Measurements from ENCODE around the gene FRAS1.
"Not testable (repeated sequence)": the region's sequence is repeated elsewhere in the genome, so short reads cannot be mapped to it uniquely, and the experiment has no call there.

FRAS1 gene

DNA sequence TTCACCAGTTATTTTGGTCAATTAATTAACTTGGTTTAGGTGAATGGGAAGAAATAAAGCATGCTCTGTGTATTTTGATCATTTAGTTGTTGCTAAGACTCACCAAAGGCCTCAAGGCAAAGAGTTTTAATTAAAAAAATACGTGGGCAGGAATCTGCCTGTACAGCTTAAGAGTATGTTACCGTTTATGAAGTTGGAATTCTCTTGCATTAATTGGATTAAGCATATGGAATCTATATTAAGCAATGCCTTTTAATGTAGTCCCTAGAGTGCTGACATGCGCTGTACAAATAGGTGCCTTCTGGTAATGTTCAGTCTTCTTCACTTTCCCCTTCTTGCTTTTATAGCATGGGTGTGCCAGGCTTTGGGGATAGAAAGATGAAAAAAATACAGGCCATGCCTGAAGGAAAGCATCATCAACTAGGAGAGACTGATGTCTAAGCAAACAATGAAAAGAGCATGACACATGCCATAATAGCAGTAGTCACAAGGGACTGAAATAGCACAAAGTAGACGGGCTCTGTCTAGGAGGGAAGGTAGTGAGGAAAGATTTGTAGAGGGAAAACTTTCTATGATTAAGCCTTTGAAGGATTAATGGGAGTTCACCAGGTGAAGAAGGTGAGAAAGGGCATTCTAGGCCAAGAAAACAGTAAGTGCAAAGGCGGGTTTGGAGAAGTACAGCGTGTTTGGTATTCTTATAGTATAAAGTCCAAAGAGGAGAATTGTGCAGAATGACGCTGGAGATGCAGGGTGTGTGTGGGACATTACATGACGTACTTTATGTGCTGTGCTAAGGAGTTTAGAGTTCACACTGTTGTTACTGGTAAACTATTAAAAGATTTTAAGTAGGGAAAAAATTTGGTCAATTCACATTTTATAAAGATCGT is 268.4 kb downstream of the FRAS1 start:
- TF ChIP-seq, protein P1, sequence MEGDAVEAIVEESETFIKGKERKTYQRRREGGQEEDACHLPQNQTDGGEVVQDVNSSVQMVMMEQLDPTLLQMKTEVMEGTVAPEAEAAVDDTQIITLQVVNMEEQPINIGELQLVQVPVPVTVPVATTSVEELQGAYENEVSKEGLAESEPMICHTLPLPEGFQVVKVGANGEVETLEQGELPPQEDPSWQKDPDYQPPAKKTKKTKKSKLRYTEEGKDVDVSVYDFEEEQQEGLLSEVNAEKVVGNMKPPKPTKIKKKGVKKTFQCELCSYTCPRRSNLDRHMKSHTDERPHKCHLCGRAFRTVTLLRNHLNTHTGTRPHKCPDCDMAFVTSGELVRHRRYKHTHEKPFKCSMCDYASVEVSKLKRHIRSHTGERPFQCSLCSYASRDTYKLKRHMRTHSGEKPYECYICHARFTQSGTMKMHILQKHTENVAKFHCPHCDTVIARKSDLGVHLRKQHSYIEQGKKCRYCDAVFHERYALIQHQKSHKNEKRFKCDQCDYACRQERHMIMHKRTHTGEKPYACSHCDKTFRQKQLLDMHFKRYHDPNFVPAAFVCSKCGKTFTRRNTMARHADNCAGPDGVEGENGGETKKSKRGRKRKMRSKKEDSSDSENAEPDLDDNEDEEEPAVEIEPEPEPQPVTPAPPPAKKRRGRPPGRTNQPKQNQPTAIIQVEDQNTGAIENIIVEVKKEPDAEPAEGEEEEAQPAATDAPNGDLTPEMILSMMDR (IDR thresholded peaks at IDR 0.05), result no peak
- Histone ChIP-seq H3K27ac (no peak overlapping the region), H3K36me3 (no peaks in the 10 kb centered on the region), H3K27me3 (peaks cover 26% of the 10 kb centered on the region), H3K9me3 (no peaks in the 10 kb centered on the region), H3K4me3 (ENCODE audit: low read depth in 1 of 2, low read length in 1 of 2) (no peak overlapping the region), H3K4me1 (ENCODE audit: control insufficient read depth in 1 of 2, insufficient read depth in 1 of 2, low read depth in 1 of 2, low read length in 1 of 2) (no peaks in the 10 kb centered on the region)

DNA sequence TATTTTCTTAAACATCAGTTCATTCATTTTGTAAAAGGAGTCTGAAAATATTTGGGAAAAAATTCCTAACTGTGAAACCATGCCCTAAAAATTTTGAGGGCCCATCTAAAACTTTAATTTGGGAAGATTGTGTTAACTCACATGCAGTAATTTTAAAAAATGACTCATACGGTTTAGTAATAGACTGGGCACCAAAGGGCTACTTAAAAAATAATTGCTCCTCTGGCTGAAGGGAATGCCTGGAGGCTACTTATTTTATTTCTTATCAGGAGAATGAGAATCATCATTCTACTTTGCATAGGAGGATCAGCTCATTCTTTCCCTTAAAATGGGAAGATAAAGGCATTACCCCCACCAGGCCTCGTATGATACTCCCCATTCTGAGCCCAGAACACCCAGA is 271.5 kb downstream of the FRAS1 start:
- not testable (repeated sequence) for H3K4me3 ChIP-seq (ENCODE audit: low read depth in 1 of 2, low read length in 1 of 2); H3K36me3 ChIP-seq; H3K27ac ChIP-seq; H3K4me1 ChIP-seq (ENCODE audit: control insufficient read depth in 1 of 2, insufficient read depth in 1 of 2, low read depth in 1 of 2, low read length in 1 of 2); H3K9me3 ChIP-seq
- peaks cover 21% of the 10 kb centered on the region for H3K27me3 ChIP-seq

DNA sequence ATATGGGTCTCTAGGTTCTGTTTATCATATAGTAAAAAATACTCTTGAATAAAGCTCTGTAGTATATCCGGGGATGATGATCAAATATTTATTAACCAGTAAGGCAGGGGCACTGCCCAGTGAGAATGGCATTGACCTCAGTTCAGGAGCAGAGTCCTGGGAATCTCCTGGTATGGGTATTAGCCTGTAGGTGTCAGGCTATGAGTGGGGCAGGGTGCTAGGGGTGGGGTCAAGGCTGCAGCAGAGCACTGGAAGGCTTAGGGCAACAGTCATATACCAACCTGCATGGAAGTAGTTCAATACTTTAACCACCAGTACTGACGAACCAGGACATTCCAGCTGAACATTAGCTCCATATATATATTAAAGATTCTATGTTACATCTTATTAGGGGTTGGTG is 274.1 kb downstream of the FRAS1 start:
- Histone ChIP-seq H3K4me1 (ENCODE audit: control insufficient read depth in 1 of 2, insufficient read depth in 1 of 2, low read depth in 1 of 2, low read length in 1 of 2) (no peaks in the 10 kb centered on the region), H3K9me3 (no peaks in the 10 kb centered on the region), H3K27me3 (peaks cover 13% of the 10 kb centered on the region), H3K4me3 (ENCODE audit: low read depth in 1 of 2, low read length in 1 of 2) (no peak overlapping the region), H3K27ac (no peak overlapping the region), H3K36me3 (no peaks in the 10 kb centered on the region)
- TF ChIP-seq, protein P1 (IDR thresholded peaks at IDR 0.05), result no peak

DNA sequence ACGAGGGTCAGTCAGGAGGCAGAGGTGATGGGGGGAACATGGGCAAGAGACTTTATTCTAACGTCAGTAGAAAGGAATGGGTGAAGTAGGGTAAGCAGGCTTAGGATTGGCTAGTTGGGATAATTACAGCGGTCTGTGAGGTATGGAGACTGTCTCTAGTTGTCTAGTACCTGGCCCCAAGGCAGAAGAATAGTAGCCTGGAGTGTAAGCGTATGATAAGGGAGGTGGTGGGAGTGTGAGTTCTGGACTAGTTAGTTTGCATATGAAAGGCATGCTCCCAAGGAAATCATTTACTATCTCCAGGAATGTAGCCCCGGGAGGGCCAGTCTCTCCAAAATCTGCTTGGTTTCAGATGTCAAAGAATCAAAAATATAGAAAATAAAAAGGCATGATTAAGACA is 274.8 kb downstream of the FRAS1 start:
- Histone ChIP-seq H3K4me3 (ENCODE audit: low read depth in 1 of 2, low read length in 1 of 2) (no peak overlapping the region), H3K4me1 (ENCODE audit: control insufficient read depth in 1 of 2, insufficient read depth in 1 of 2, low read depth in 1 of 2, low read length in 1 of 2) (no peaks in the 10 kb centered on the region), H3K36me3 (no peaks in the 10 kb centered on the region), H3K9me3 (no peaks in the 10 kb centered on the region), H3K27me3 (peaks cover 8% of the 10 kb centered on the region), H3K27ac (no peak overlapping the region)
- TF ChIP-seq, protein P1 (IDR thresholded peaks at IDR 0.05), result no peak

DNA sequence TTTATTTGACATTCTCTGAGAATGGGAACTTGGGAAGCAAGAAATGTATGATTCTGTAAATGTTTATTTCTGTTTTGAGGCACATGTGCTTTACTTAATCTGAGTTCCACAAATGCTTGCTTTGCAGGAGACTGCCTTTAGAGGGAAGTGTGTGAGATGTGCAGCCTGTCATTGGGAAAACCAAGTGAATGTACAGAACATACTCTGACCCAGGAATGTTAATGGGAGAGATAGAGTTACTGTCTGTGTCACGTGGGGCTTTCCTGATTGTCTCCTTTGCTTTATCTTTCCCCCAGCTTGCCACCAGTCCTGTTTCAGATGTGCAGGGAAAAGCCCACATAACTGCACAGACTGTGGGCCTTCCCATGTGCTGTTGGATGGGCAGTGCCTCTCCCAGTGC is 275.9 kb downstream of the FRAS1 start:
- H3K4me3 ChIP-seq (ENCODE audit: low read depth in 1 of 2, low read length in 1 of 2), result no peak overlapping the region
- TF ChIP-seq, protein P1 (IDR thresholded peaks at IDR 0.05), result no peak
- no peaks in the 10 kb centered on the region for H3K36me3 ChIP-seq
- no peaks in the 10 kb centered on the region for H3K4me1 ChIP-seq (ENCODE audit: control insufficient read depth in 1 of 2, insufficient read depth in 1 of 2, low read depth in 1 of 2, low read length in 1 of 2)
- H3K27ac ChIP-seq, result no peak overlapping the region
- H3K27me3 ChIP-seq, result peaks cover 11% of the 10 kb centered on the region
- H3K9me3 ChIP-seq, result no peaks in the 10 kb centered on the region

DNA sequence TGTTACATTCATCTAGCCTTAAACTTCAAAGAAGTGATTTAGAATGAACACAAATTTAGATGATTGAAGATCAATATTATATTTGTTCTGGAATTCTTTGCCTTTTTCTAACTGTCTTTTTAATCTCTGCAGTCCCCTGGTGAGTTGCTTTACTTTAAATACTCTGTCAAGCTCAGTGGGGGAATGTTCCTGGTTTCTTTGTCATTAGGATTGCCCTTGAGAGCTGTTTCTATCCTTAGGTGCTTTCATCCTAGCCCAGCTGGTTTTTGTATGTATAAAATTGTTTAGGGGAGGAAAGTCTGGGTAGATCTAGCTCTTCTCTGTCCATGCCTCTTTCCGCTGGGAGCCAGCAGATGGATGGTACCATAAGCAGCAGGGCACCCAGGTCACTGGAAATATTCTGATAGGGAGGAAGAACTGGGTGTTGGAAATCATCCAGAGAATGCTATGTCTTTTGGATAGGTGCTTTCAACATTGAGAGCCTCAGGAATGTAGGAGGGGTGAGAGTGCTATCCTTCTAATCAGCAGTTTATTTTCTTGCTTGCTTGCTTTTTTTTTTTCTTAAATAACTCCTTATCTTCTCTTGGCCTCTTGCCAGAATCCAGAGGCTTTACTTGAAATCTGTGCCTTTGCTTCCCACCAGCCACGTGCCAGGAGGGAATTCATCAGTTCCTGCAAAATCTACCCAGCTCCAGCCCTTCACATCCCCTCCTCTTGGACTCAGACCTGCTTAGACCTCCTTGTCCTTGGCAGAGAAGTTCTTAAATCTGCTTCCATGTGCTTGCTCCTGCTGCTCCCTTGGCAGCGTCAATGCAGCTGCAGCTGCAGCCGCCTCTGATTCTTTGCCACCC is 279.2 kb downstream of the FRAS1 start:
- no peaks in the 10 kb centered on the region for H3K9me3 ChIP-seq
- TF ChIP-seq, protein P1 (IDR thresholded peaks at IDR 0.05), result no peak
- no peak overlapping the region for H3K4me3 ChIP-seq (ENCODE audit: low read depth in 1 of 2, low read length in 1 of 2)
- H3K4me1 ChIP-seq (ENCODE audit: control insufficient read depth in 1 of 2, insufficient read depth in 1 of 2, low read depth in 1 of 2, low read length in 1 of 2), result no peaks in the 10 kb centered on the region
- H3K36me3 ChIP-seq, result no peaks in the 10 kb centered on the region
- H3K27ac ChIP-seq, result no peak overlapping the region
- peaks cover 11% of the 10 kb centered on the region for H3K27me3 ChIP-seq
